ENCODE measurements around the gene SEMA4B.

The SEMA4B gene, protein sequence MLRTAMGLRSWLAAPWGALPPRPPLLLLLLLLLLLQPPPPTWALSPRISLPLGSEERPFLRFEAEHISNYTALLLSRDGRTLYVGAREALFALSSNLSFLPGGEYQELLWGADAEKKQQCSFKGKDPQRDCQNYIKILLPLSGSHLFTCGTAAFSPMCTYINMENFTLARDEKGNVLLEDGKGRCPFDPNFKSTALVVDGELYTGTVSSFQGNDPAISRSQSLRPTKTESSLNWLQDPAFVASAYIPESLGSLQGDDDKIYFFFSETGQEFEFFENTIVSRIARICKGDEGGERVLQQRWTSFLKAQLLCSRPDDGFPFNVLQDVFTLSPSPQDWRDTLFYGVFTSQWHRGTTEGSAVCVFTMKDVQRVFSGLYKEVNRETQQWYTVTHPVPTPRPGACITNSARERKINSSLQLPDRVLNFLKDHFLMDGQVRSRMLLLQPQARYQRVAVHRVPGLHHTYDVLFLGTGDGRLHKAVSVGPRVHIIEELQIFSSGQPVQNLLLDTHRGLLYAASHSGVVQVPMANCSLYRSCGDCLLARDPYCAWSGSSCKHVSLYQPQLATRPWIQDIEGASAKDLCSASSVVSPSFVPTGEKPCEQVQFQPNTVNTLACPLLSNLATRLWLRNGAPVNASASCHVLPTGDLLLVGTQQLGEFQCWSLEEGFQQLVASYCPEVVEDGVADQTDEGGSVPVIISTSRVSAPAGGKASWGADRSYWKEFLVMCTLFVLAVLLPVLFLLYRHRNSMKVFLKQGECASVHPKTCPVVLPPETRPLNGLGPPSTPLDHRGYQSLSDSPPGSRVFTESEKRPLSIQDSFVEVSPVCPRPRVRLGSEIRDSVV

GRCh38 chr15:90201130-90201943 lies at the start of gene SEMA4B:
Gene SEMA4B, plus strand, starts transcription at chr15:90201330. Its CDS starts 249 bp downstream, at chr15:90201579.
- ChIA-PET POLR2A (interaction anchor here (0.6 to 1.7 kb wide), 4 partner anchors 9 to 32 kb away, joined by 3 to 7 read pairs (median 3); partner anchors contain the start of genes CIB1 and GDPGP1), CTCF (interaction anchor here (0.9 to 4.6 kb wide), 11 partner anchors 11 to 119 kb away, joined by 3 to 25 read pairs (median 5); partner anchors contain the start of genes CIB1 and GDPGP1)
- peak; percentile 92 for DNase-seq (ENCODE audit: extremely low spot score)
- TF ChIP-seq CTCF (IDR thresholded peaks at IDR 0.05; ENCODE audit: control extremely low read depth, extremely low read depth, low read depth, missing control alignments), result no peak

GRCh38 chr15:90151989-90152645 lies 49.0 kb upstream of the SEMA4B start:
- ChIA-PET POLR2A (no interaction called here), CTCF (interaction anchor here (0.7 to 5.9 kb wide), 8 partner anchors 9 to 81 kb away, joined by 3 to 26 read pairs (median 4); partner anchors contain the start of gene CIB1)
- no peak for DNase-seq (ENCODE audit: extremely low spot score)
- no peak for TF ChIP-seq CTCF (IDR thresholded peaks at IDR 0.05; ENCODE audit: control extremely low read depth, extremely low read depth, low read depth, missing control alignments)

- DNase-seq (ENCODE audit: extremely low spot score), result no peak
- ChIA-PET CTCF (interaction anchor here (1.6 kb wide), 1 partner anchor 79 kb away, joined by 5 read pairs; the partner anchor contains the start of gene CIB1), POLR2A (no interaction called here)
- TF ChIP-seq CTCF (IDR thresholded peaks at IDR 0.05; ENCODE audit: control extremely low read depth, extremely low read depth, low read depth, missing control alignments), result no peak
Measured at GRCh38 chr15:90153658-90154057, 47.5 kb upstream of the SEMA4B start.

DNA sequence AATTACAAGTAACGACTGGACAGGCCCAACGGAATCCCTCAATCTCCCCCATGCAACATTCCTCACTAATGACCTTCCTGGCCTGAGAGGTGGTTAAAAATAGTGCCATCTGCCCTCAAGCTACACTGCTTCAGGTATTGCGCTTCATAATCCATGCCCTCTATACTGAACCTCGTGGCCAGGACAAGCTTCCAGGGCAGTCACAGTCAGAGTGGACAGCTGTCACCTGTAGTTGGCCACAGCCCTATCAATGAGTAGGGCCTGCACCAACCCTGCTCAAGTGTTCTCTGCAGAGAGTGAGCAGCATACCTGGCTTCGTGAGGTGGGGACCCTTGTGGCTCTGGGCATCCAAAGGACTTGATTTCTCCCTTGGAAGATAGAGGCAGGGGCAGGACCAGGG lies 46.9 kb upstream of the SEMA4B start:
- no peak for DNase-seq (ENCODE audit: extremely low spot score)
- ChIA-PET POLR2A (no interaction called here), CTCF (no interaction called here)
- no peak for TF ChIP-seq CTCF (IDR thresholded peaks at IDR 0.05; ENCODE audit: control extremely low read depth, extremely low read depth, low read depth, missing control alignments)

- TF ChIP-seq CTCF (IDR thresholded peaks at IDR 0.05; ENCODE audit: control extremely low read depth, extremely low read depth, low read depth, missing control alignments), result no peak
- CTCF ChIA-PET, result interaction anchor here (1.2 to 1.3 kb wide), 2 partner anchors 64 to 67 kb away, joined by 3 to 4 read pairs; no protein-coding TSS in a partner anchor
- DNase-seq (ENCODE audit: extremely low spot score), result no peak
- POLR2A ChIA-PET, result interaction anchor here (0.6 kb wide), 1 partner anchor 97 kb away, joined by 6 read pairs; no protein-coding TSS in a partner anchor
Measured at GRCh38 chr15:90154861-90155626, 46.1 kb upstream of the SEMA4B start.
